SHP77 (cell line): ENCODE measurements around the gene TNFRSF21.
A peak's percentile ranks its signal among the peaks of the same experiment; 100 is the strongest.
"Not testable (repeated sequence)": the region's sequence is repeated elsewhere in the genome, so short reads cannot be mapped to it uniquely, and the experiment has no call there.

ENCODE experiments used
- DNase-seq, 2 experiments: peaks; one replicate each; lab custom pipeline; 2025; lab: John Stamatoyannopoulos, UW

TNFRSF21 gene

GRCh38 chr6:47288267-47289090 lies 21.2 kb downstream of the TNFRSF21 start:
- DNase-seq, result peak; percentile 9 to 39

GRCh38 chr6:47286301-47286700 lies 23.4 kb downstream of the TNFRSF21 start:
- no peak for DNase-seq

- no peak for DNase-seq
Observed at GRCh38 chr6:47283993-47284392, 25.7 kb downstream of the TNFRSF21 start.

GRCh38 chr6:47278545-47278944 lies 31.2 kb downstream of the TNFRSF21 start:
- DNase-seq, result no peak

GRCh38 chr6:47277702-47278101 lies 32.0 kb downstream of the TNFRSF21 start:
- no peak for DNase-seq

- no peak for DNase-seq
Observed at GRCh38 chr6:47276377-47276776, 33.3 kb downstream of the TNFRSF21 start.

GRCh38 chr6:47275640-47276039 lies 34.1 kb downstream of the TNFRSF21 start:
- DNase-seq, result no peak

- DNase-seq, result not testable (repeated sequence)
Observed at GRCh38 chr6:47275132-47275531, 34.6 kb downstream of the TNFRSF21 start.

GRCh38 chr6:47268572-47269187 lies 41.0 kb downstream of the TNFRSF21 start:
- DNase-seq, result no peak

GRCh38 chr6:47267301-47267700 lies 42.4 kb downstream of the TNFRSF21 start:
- DNase-seq, result no peak

- DNase-seq, result no peak
Observed at GRCh38 chr6:47265971-47266370, 43.7 kb downstream of the TNFRSF21 start.

- DNase-seq, result no peak
Observed at GRCh38 chr6:47264775-47265184, 44.9 kb downstream of the TNFRSF21 start.

- no peak for DNase-seq
Observed at GRCh38 chr6:47263268-47263667, 46.4 kb downstream of the TNFRSF21 start.

GRCh38 chr6:47262231-47262630 lies 47.5 kb downstream of the TNFRSF21 start:
- DNase-seq, result no peak

- DNase-seq, result no peak
Observed at GRCh38 chr6:47261191-47261590, 48.5 kb downstream of the TNFRSF21 start.

GRCh38 chr6:47260021-47260420 lies 49.7 kb downstream of the TNFRSF21 start:
- no peak for DNase-seq

- DNase-seq, result no peak
Observed at GRCh38 chr6:47258724-47259347, 50.9 kb downstream of the TNFRSF21 start.

- no peak for DNase-seq
Observed at GRCh38 chr6:47256981-47257730, 52.5 kb downstream of the TNFRSF21 start.

GRCh38 chr6:47256361-47256760 lies 53.3 kb downstream of the TNFRSF21 start:
- no peak for DNase-seq

GRCh38 chr6:47254906-47255305 lies 54.8 kb downstream of the TNFRSF21 start:
- DNase-seq, result no peak

GRCh38 chr6:47254051-47254450 lies 55.7 kb downstream of the TNFRSF21 start:
- no peak for DNase-seq

- no peak for DNase-seq
Observed at GRCh38 chr6:47253136-47253535, 56.6 kb downstream of the TNFRSF21 start.
